ENCODE measurements around the gene SULT4A1.

Gene SULT4A1

GRCh38 chr22:43854786-43855271, 7.5 kb downstream of the SULT4A1 start:
- Histone ChIP-seq H3K27ac (no peak overlapping the region), H3K4me3 (no peak overlapping the region)
- no peak for TF ChIP-seq CTCF (IDR thresholded peaks at IDR 0.05)
- DNase-seq (ENCODE audit: low spot score): peak; percentile 47

DNA sequence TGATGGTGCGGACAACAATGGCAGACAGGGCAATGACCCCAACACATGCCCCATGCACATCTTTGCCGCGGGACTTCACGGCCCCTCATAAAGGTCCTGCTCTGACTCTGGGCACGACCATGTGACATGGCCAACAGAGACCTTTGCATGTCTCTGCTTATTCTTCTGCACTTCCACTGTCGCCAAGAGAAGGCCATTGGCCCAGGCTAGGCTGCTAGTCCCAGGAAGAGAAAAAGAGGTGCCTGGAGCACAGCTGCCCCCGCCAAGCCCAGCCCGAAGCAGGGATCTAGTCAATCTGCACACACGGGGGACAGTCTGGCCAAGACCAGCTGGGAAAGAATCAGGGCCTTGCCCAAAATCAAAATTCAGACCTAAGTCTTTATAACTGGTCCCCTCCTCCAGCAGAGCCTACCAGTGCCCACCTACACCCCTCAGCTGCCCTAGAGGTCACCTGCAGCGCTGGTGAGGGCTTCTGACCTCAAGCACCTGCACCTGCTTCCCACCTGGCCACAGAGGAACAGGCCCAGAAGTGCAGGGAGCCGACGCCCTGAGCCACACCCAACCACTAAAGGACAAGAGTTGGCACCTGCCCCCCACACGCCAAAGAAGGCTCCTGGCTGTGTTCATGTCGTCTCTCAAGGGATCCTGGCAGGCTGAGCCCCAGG, 8.1 kb downstream of the SULT4A1 start:
- Histone ChIP-seq H3K4me3 (no peak overlapping the region), H3K27ac (no peak overlapping the region)
- TF ChIP-seq CTCF (IDR thresholded peaks at IDR 0.05): no peak
- DNase-seq (ENCODE audit: low spot score): peak; percentile 65

DNA sequence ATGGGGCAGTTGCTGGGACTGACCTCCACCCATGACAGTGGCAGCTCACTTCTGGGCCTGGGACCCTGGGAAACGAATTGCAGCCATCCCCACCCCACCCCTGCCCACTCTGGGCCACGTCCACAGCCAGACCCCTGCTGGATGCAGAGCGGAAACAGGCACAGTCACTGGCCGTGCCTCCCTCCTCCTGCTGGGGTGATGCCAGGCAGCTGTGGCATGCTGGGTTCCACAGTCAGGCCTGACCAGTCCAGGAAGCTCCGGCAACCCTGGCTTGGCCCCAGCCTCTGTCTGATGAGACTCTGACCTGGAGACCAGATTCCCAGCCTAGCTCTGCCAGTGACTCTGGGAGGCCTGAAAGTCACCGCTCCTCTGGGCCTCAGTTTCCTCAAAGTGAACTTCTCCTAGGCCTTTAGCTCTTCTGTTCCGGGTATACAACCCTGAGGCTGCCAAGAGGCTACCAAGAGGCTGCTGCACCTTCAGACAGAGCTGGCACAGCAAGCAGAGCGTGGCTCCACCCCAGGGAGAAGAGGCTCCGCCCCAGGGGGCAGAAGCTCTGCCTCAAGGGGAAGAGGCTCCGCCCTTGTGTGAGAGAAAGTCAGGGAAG, 8.9 kb downstream of the SULT4A1 start:
- Histone ChIP-seq H3K27ac (no peak overlapping the region), H3K4me3 (no peak overlapping the region)
- TF ChIP-seq CTCF (IDR thresholded peaks at IDR 0.05): no peak
- DNase-seq (ENCODE audit: low spot score): no peak

DNA sequence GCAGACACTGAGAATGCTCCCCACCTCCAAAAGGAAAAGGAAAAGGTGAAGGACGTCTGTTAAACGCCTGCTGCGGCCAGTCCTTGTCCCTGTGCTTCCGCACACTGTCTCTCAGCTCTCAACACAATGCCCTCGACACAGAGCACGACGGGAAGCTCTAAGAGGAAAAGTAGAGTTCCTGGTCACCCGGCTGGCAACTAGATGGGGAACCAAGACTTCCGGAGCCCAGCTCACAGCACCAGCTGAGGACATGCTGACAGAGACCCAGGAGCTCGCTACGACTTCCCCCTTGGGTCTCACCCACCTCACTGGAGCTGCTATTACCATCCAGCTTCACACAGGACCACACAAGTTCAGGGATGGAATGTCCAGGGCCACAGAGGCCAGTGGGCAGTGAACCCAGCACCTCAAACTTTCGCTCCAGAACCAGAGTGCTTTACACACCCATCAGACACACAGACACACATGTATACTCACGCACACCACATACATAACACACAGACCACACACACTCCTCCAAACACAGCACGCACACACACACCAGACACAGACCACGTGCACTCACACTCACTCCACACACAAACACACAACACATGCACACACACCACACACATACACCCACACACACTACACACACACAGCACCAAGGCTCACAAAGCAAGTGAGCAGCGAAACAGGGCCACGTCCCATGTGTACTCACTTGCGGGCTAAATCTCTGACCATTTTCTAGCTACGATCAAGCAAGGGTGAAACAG, 9.6 kb downstream of the SULT4A1 start:
- Histone ChIP-seq H3K4me3 (no peak overlapping the region), H3K27ac (peak overlapping the region in 1 of 2 donors; percentile 2)
- no peak for DNase-seq (ENCODE audit: low spot score)
- TF ChIP-seq CTCF (IDR thresholded peaks at IDR 0.05): no peak

DNA sequence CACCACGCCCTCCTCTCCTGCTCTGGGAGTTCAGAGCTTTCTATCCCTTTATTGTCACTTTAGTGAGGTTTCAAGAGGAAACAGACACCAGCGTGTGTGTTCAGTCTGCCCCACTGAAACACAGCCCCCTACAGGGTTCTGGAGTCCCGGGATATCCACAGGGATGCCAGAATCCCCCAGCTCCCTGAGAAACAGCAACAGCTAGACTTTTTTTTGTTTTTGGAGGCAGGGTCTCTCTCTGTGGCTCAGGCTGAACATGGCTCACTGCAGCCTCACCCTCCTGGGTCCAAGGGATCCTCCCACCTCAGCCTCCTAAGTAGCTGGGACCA, 10.4 kb downstream of the SULT4A1 start:
- no peak for DNase-seq (ENCODE audit: low spot score)
- no peak overlapping the region for H3K27ac ChIP-seq
- H3K4me3 ChIP-seq: no peak overlapping the region
- no peak for TF ChIP-seq CTCF (IDR thresholded peaks at IDR 0.05)

DNA sequence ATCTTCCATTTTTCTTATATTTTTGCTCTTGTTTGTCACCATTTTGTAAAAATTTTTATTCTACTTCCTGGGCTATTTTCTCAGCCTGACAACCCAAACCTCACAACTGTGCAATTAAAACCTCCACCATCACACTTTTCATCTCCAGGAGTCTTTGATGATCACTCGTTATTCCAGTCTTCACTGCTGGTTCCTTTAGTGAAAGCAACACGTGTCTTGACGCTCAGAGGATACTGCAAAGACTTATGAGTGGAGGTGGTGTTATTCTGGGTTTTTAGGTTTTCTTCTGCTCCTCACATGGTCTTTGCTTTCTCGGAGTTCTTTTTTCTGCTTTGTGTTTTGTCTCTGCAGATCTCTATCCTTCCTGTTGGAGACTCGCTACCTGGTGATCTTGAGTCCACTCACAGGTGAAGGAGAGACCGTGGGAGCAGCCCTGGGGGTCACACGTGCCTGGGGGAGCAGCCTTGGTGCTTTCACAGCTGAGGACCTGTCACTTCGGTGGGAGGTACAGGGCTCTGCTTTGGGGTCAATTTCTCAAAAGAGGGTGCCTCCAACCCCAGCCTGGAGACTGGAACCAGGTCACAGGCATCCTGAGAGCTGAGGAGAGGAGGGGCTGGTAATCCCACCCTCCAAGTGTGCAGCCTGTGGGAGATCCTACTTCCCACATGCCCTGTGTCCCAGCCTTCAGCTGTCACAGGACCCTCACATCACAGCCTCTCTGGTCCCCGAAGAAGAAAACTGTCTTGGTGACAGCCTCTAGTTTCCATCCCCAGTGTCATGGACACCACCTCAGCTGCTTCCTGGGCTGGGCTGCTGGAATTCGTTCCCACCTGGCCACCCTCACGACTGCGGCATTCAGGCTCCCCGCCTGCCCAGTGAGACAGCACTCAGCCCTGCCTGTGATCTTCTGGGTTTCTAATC, 11.0 kb downstream of the SULT4A1 start:
- no peak overlapping the region for H3K4me3 ChIP-seq
- DNase-seq (ENCODE audit: low spot score): no peak
- no peak overlapping the region for H3K27ac ChIP-seq
- TF ChIP-seq CTCF (IDR thresholded peaks at IDR 0.05): no peak
